H1 (cell line): ENCODE measurements around the gene TOMM5. TPM values are rescaled to one million over a fixed set of nuclear protein-coding genes. Genes with fewer than 3 reads are reported as not detected.

ENCODE experiments used
- CTCF ChIA-PET: fragments of 300-600 bp; sonication (Branson Sonifier 250); formaldehyde crosslinking; loops from one replicate; lab custom pipeline; 2021; ENCODE audit not compliant: partially characterized antibody; lab: Charles Lee
- POLR2A ChIA-PET: fragments of 300-600 bp; sonication (Branson Sonifier 250); formaldehyde crosslinking; loops from one replicate; lab custom pipeline; 2021; ENCODE audit warnings: inconsistent platforms; ENCODE audit not compliant: partially characterized antibody; lab: Charles Lee
- DNase-seq, 2 experiments: peaks; one replicate each; pipeline versions ENCODE4 v3.0.0 to v3.0.0-alpha.2; 2010 to 2022; ENCODE audit warnings: low spot score in 2 of 2, low read depth in 1 of 2, mixed read lengths in 1 of 2
- FAIRE-seq: peaks from 2 replicates; lab custom pipeline; 2011; peaks lifted over from hg19 to GRCh38; lab: Jason Lieb, UNC
- H2AFZ ChIP-seq: 2 replicates; pipeline ENCODE4 v1.8.1; 2012; ENCODE audit warnings: low read length, inconsistent platforms
- H2AK5ac ChIP-seq: 2 replicates; pipeline ENCODE4 v1.6.1; 2013; ENCODE audit warnings: low read depth, low read length
- H2BK120ac ChIP-seq: replicated peaks from 2 replicates; pipeline ENCODE3; 2013; ENCODE audit warnings: low read depth, low read length, inconsistent platforms
- H2BK12ac ChIP-seq: 2 replicates; pipeline ENCODE4 v1.6.1; 2013; ENCODE audit warnings: low read depth, low read length
- H2BK15ac ChIP-seq: 2 replicates; pipeline ENCODE4 v1.6.1; 2013; ENCODE audit warnings: low read length
- H2BK20ac ChIP-seq: 2 replicates; pipeline ENCODE4 v1.6.1; 2013; ENCODE audit warnings: low read length
- H2BK5ac ChIP-seq: 2 replicates; pipeline ENCODE4 v1.6.1; 2013; ENCODE audit warnings: low read depth, low read length
- H3K14ac ChIP-seq: 2 replicates; pipeline ENCODE4 v1.6.1; 2013; ENCODE audit warnings: inconsistent platforms; ENCODE audit not compliant: insufficient read length
- H3K18ac ChIP-seq: 2 replicates; pipeline ENCODE4 v1.6.1; 2013; ENCODE audit warnings: low read length; ENCODE audit errors: extremely low read depth
- H3K23ac ChIP-seq: 2 replicates; pipeline ENCODE4 v1.6.1; 2013; ENCODE audit warnings: inconsistent platforms; ENCODE audit not compliant: insufficient read length
- H3K23me2 ChIP-seq: 2 replicates; pipeline ENCODE4 v1.6.1; 2013; ENCODE audit warnings: low read depth, low read length
- H3K27ac ChIP-seq: 2 replicates; pipeline ENCODE4 v1.6.1; 2011; ENCODE audit warnings: low read depth, low read length, inconsistent platforms
- H3K27me3 ChIP-seq, 4 experiments: replicated peaks in 1 of 4; 1 replicate in 1 of 4; 2 replicates in 3 of 4; pipeline versions ENCODE4 v1.6.1 to v1.8.1; 2011 to 2013; ENCODE audit warnings: low read length in 3 of 4, mild to moderate bottlenecking in 3 of 4, inconsistent platforms in 2 of 4, mixed read lengths in 2 of 4, moderate library complexity in 1 of 4; ENCODE audit not compliant: control insufficient read depth in 3 of 4, insufficient read depth in 3 of 4; ENCODE audit errors: extremely low read depth in 1 of 4
- H3K36me3 ChIP-seq, 4 experiments: 2 replicates each; pipeline versions ENCODE4 v1.6.1 to v1.8.1; 2011 to 2013; ENCODE audit warnings: mild to moderate bottlenecking in 4 of 4, low read length in 3 of 4, moderate library complexity in 2 of 4, control low read depth in 1 of 4, inconsistent platforms in 1 of 4; ENCODE audit not compliant: insufficient read depth in 4 of 4, control insufficient read depth in 2 of 4
- H3K4ac ChIP-seq: replicated peaks from 2 replicates; pipeline ENCODE3; 2013; ENCODE audit warnings: low read length, low read depth, mixed read lengths, inconsistent platforms; ENCODE audit not compliant: insufficient read length
- H3K4me1 ChIP-seq, 4 experiments: replicated peaks in 1 of 4; 1 replicate in 1 of 4; 2 replicates in 3 of 4; pipeline versions ENCODE4 v1.6.1 to v1.8.1; 2011 to 2013; ENCODE audit warnings: low read length in 3 of 4, inconsistent platforms in 2 of 4, mixed read lengths in 1 of 4; ENCODE audit not compliant: insufficient read depth in 4 of 4, control insufficient read depth in 3 of 4
- H3K4me2 ChIP-seq, 2 experiments: 2 replicates each; pipeline versions ENCODE4 v1.6.1 to v1.8.1; 2011 to 2013; ENCODE audit warnings: low read depth in 2 of 2, low read length in 2 of 2, control low read depth in 1 of 2, inconsistent platforms in 1 of 2, mild to moderate bottlenecking in 1 of 2; ENCODE audit not compliant: insufficient read depth in 1 of 2
- H3K4me3 ChIP-seq, 4 experiments: fragments of 200-600, 300-600 bp in 1 of 4; sonication (generic), shearing (Covaris generic), sonication (Bioruptor Twin) in 1 of 4; 2 replicates each; pipeline versions ENCODE4 v1.5.1 to v1.8.1; 2011 to 2016; ENCODE audit warnings: low read length in 4 of 4, low read depth in 3 of 4, control low read depth in 2 of 4, inconsistent platforms in 2 of 4, mild to moderate bottlenecking in 2 of 4, mixed read lengths in 1 of 4, moderate library complexity in 1 of 4; ENCODE audit not compliant: insufficient read depth in 2 of 4; ENCODE audit errors: extremely low read depth in 1 of 4
- H3K56ac ChIP-seq: replicated peaks from 2 replicates; pipeline ENCODE3; 2013; ENCODE audit warnings: low read depth, mild to moderate bottlenecking, mixed read lengths, low read length, inconsistent platforms; ENCODE audit not compliant: insufficient read length
- H3K79me1 ChIP-seq: 2 replicates; pipeline ENCODE4 v1.6.1; 2013; ENCODE audit warnings: low read depth, low read length, control low read depth
- H3K79me2 ChIP-seq, 2 experiments: 2 replicates each; pipeline versions ENCODE4 v1.6.1 to v1.8.1; 2012 to 2013; ENCODE audit warnings: low read length in 2 of 2, mild to moderate bottlenecking in 2 of 2, inconsistent platforms in 1 of 2; ENCODE audit not compliant: insufficient read depth in 2 of 2, control insufficient read depth in 1 of 2
- H3K9ac ChIP-seq, 4 experiments: replicated peaks in 1 of 4; 1 replicate in 1 of 4; 2 replicates in 3 of 4; pipeline versions ENCODE4 v1.6.1 to v1.8.1; 2011 to 2013; ENCODE audit warnings: low read depth in 3 of 4, low read length in 3 of 4, control low read depth in 2 of 4, mild to moderate bottlenecking in 2 of 4, moderate library complexity in 2 of 4, inconsistent platforms in 1 of 4; ENCODE audit errors: extremely low read depth in 1 of 4
- H3K9me3 ChIP-seq, 2 experiments: 2 replicates each; pipeline versions ENCODE4 v1.6.1 to v1.8.1; 2012 to 2013; ENCODE audit warnings: mild to moderate bottlenecking in 2 of 2, moderate library complexity in 2 of 2, control low read depth in 1 of 2, inconsistent platforms in 1 of 2, low read depth in 1 of 2, low read length in 1 of 2, mixed read lengths in 1 of 2; ENCODE audit not compliant: insufficient read depth in 2 of 2
- H4K20me1 ChIP-seq, 2 experiments: replicated peaks in 1 of 2; 2 replicates each; pipeline versions ENCODE3 to v1.8.1; 2011 to 2013; ENCODE audit warnings: inconsistent platforms in 2 of 2, low read length in 2 of 2, mild to moderate bottlenecking in 1 of 2; ENCODE audit not compliant: insufficient read depth in 2 of 2, control insufficient read depth in 1 of 2
- H4K5ac ChIP-seq: 2 replicates; pipeline ENCODE4 v1.6.1; 2013; ENCODE audit warnings: low read length, low read depth, mixed read lengths, inconsistent platforms; ENCODE audit not compliant: insufficient read length
- H4K8ac ChIP-seq: 2 replicates; pipeline ENCODE4 v1.8.0; 2013; ENCODE audit warnings: mild to moderate bottlenecking, moderate library complexity, low read length, inconsistent platforms; ENCODE audit not compliant: insufficient read depth; ENCODE audit errors: extremely low read depth
- H4K91ac ChIP-seq: replicated peaks from 2 replicates; pipeline ENCODE3; 2013; ENCODE audit warnings: low read length, mixed read lengths, inconsistent platforms; ENCODE audit not compliant: insufficient read length
- ATF3 ChIP-seq: IDR thresholded peaks from 2 replicates; pipeline ENCODE4 v1.6.1; 2011; ENCODE audit warnings: low read depth, mild to moderate bottlenecking, low read length; ENCODE audit not compliant: insufficient read depth
- BACH1 ChIP-seq: IDR thresholded peaks from 2 replicates; pipeline ENCODE4 v1.6.1; 2012; ENCODE audit warnings: low read length, improper control_type of control experiment
- BRCA1 ChIP-seq: IDR thresholded peaks from 2 replicates; pipeline ENCODE4 v1.6.1; 2012; ENCODE audit warnings: low read depth, low read length, improper control_type of control experiment
- CBX5 ChIP-seq: fragments of 300-800, 300-1000 bp; sonication (generic); IDR thresholded peaks from 2 replicates; pipeline ENCODE4 v1.7.1; 2016; ENCODE audit warnings: antibody characterized with exemption, low read length, low read depth
- CHD1 ChIP-seq: IDR thresholded peaks from 2 replicates; pipeline ENCODE4 v1.6.1; 2012; ENCODE audit warnings: low read depth, low read length, improper control_type of control experiment
- CHD2 ChIP-seq: IDR thresholded peaks from 2 replicates; pipeline ENCODE4 v1.6.1; 2012; ENCODE audit warnings: low read length, improper control_type of control experiment
- EGR1 ChIP-seq: IDR thresholded peaks from 2 replicates; pipeline ENCODE4 v1.6.1; 2011; ENCODE audit warnings: low read depth, low read length, borderline replicate concordance
- FOSL1 ChIP-seq: IDR thresholded peaks from 2 replicates; pipeline ENCODE4 v1.6.1; 2011; ENCODE audit warnings: mild to moderate bottlenecking, low read depth, low read length, moderate library complexity; ENCODE audit not compliant: insufficient read depth
- GTF2F1 ChIP-seq: IDR thresholded peaks from 2 replicates; pipeline ENCODE4 v1.6.1; 2012; ENCODE audit warnings: low read depth, low read length, improper control_type of control experiment, borderline replicate concordance
- PHF8 ChIP-seq: fragments of 200-600 bp; sonication (generic); conservative IDR thresholded peaks from 2 replicates; pipeline ENCODE4 v1.7.1; 2012; ENCODE audit warnings: low read depth, mild to moderate bottlenecking, inconsistent platforms, low read length, moderate library complexity
- RXRA ChIP-seq: IDR thresholded peaks from 2 replicates; pipeline ENCODE4 v1.6.1; 2011; ENCODE audit warnings: low read depth, mild to moderate bottlenecking, low read length, moderate library complexity; ENCODE audit not compliant: insufficient read depth
- SIRT6 ChIP-seq: IDR thresholded peaks from one replicate; pipeline ENCODE4 v1.7.1; 2012; ENCODE audit warnings: low read length, inconsistent platforms
- SP2 ChIP-seq: IDR thresholded peaks from 2 replicates; pipeline ENCODE4 v1.6.1; 2012; ENCODE audit warnings: mild to moderate bottlenecking, low read length, inconsistent platforms
- YY1 ChIP-seq: IDR thresholded peaks from 2 replicates; pipeline ENCODE4 v1.6.1; 2011; ENCODE audit warnings: low read depth, mild to moderate bottlenecking, low read length
- ZNF274 ChIP-seq: IDR thresholded peaks from 2 replicates; pipeline ENCODE4 v1.7.0; 2012; ENCODE audit warnings: low read length, borderline replicate concordance; ENCODE audit errors: extremely low read depth
- WGBS, 2 experiments: shearing (Covaris generic) in 1 of 2; methylation state at CpG; one replicate each; pipeline versions ENCODE4 v1.1.6 to v1.1.7; 2013 to 2015; ENCODE audit warnings: low lambda C conversion rate in 2 of 2, mixed read lengths in 2 of 2, inconsistent platforms in 1 of 2, low coverage in 1 of 2, missing lambda C conversion rate in 1 of 2; ENCODE audit not compliant: insufficient replicate concordance in 2 of 2, insufficient coverage in 1 of 2, insufficient read length in 1 of 2; ENCODE audit errors: extremely low coverage in 1 of 2, missing lambda C conversion rate in 1 of 2; 5-methylcytosine and 5-hydroxymethylcytosine counted together
- polyA plus RNA-seq, 7 experiments: library from polyadenylated mRNA; depleted of rRNA in 3 of 7; stranded (reverse) in 5 of 7; unstranded in 2 of 7; fragments of >200 nt in 5 of 7; fragments of 200-250 nt in 2 of 7; gene quantifications; 1 replicate in 5 of 7; 2 replicates in 1 of 7; 4 replicates in 1 of 7; pipeline versions ENCODE4 v1.2.1 to v1.2.3, GENCODE V29; 2011 to 2013; ENCODE audit warnings: missing spikeins in 2 of 7, mixed read lengths in 2 of 7
- total RNA-seq: library from RNA; stranded (reverse); fragmentation: NEBNext Ultra II Directional; extraction: Animal tissue kit (Norgen Biotek cat#: 25700); gene quantifications from 2 replicates; pipeline ENCODE4 v1.2.1, GENCODE V29; 2021

The TOMM5 gene
- total and polyA plus RNA-seq, 2 of the 8 experiments (the other 6 are each of a cell fraction or from before 2014, with no cell fraction given): 171 to 174 TPM

DNA sequence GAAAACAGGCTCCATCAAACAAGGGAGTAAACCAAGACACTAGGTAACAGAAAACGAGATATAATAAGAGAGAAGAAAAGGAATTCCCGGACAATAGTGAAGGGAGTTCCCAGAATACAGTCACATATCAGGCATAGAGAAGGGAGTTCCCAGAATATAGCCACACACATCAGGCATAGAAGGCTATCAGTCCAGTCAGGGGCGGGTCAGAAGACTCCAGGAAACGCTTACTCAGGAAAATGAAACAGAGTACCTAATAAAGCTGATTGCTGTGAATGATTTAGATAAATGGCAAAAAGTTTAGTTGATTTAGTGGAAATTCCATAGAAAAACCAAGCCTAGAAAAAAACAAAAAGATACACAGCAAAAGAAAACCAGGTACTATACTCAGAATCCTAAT is 4.9 kb downstream of the TOMM5 start:
- Histone ChIP-seq H3K9me3 (no peaks in the 10 kb centered on the region), H3K27ac (no peak overlapping the region), H3K27me3 (peaks cover 0 to 5% (median 2%) of the 10 kb centered on the region in 4 experiments; a peak in 4 of 7 replicates), H2BK20ac (no peak overlapping the region), H3K4me3 (no peak overlapping the region), H2BK12ac (no peak overlapping the region), H2BK15ac (no peak overlapping the region), H3K79me1 (peaks cover 7% of the 10 kb centered on the region), H3K4me1 (peaks cover 0 to 4% (median 1%) of the 10 kb centered on the region in 4 experiments; a peak in 3 of 7 replicates), H4K5ac (no peak overlapping the region), H3K79me2 (peaks cover 3 to 60% of the 10 kb centered on the region in 2 experiments; a peak in 3 of 4 replicates), H4K20me1 (peaks cover 3 to 4% of the 10 kb centered on the region in 2 experiments), H4K8ac (no peak overlapping the region), H3K14ac (no peak overlapping the region), H4K91ac (no peak overlapping the region), H3K23ac (no peak overlapping the region), H3K36me3 (peaks cover 5 to 63% (median 44%) of the 10 kb centered on the region in 4 experiments; a peak in 7 of 8 replicates), H2AFZ (no peak overlapping the region), H2AK5ac (no peak overlapping the region), H3K9ac (no peak overlapping the region), H2BK5ac (no peak overlapping the region), H3K4me2 (no peak overlapping the region), H3K23me2 (no peaks in the 10 kb centered on the region; the same call in 1 of the 2 replicates), H3K56ac (no peak overlapping the region), H2BK120ac (no peak overlapping the region), H3K18ac (no peak overlapping the region), H3K4ac (no peak overlapping the region)
- FAIRE-seq (no peak), DNase-seq (no peak)
- ChIA-PET CTCF (interaction anchor here (0.8 kb wide), 1 partner anchor 9 kb away, joined by 4 read pairs; no protein-coding TSS in a partner anchor), POLR2A (interaction anchor here (6.4 kb wide), 1 partner anchor 9 kb away, joined by 52 read pairs; the partner anchor contains the start of gene FBXO10)
- WGBS, 2 experiments: 90% methylated on average over 4 of the region's 4 CpGs; no CpG with 5 or more reads in 1 of the 2 experiments
- TF ChIP-seq BRCA1: no peak
- TF ChIP-seq SIRT6: no peak
- TF ChIP-seq GTF2F1: no peak
- TF ChIP-seq SP2: no peak
- TF ChIP-seq EGR1: no peak
- no peak for TF ChIP-seq CHD1
- TF ChIP-seq ATF3: no peak
- TF ChIP-seq FOSL1: no peak
- no peak for TF ChIP-seq CBX5
- TF ChIP-seq ZNF274: no peak
- no peak for TF ChIP-seq CHD2
- TF ChIP-seq PHF8: no peak
- no peak for TF ChIP-seq BACH1
- no peak for TF ChIP-seq YY1
- no peak for TF ChIP-seq RXRA
